Fibroblast of lung (primary cell): ENCODE data around the gene BTN2A1. TPM values are rescaled to one million over a fixed set of nuclear protein-coding genes. Genes with fewer than 3 reads are reported as not detected.
A peak's percentile ranks its signal among the peaks of the same experiment; 100 is the strongest.
"Not testable (repeated sequence)": the region's sequence is repeated elsewhere in the genome, so short reads cannot be mapped to it uniquely, and the experiment has no call there.

Experiments
- DNase-seq, 2 donors: peaks; one replicate each; pipeline versions ENCODE4 v3.0.0 to v3.0.0-alpha.2; 2010; ENCODE audit warnings: low read depth in 2 of 2
- H2AFZ ChIP-seq: 2 replicates; pipeline ENCODE4 v1.5.1; 2012; ENCODE audit warnings: low read length, control low read depth, inconsistent platforms
- H3K27ac ChIP-seq: 2 replicates; pipeline ENCODE4 v1.5.1; 2011; ENCODE audit warnings: low read length, control low read depth; ENCODE audit not compliant: insufficient read depth
- H3K27me3 ChIP-seq: 2 replicates; pipeline ENCODE4 v1.5.1; 2011; ENCODE audit warnings: mild to moderate bottlenecking, low read length; ENCODE audit not compliant: control insufficient read depth, insufficient read depth
- H3K36me3 ChIP-seq: 2 replicates; pipeline ENCODE4 v1.5.1; 2011; ENCODE audit warnings: low read length; ENCODE audit not compliant: control insufficient read depth, insufficient read depth
- H3K4me1 ChIP-seq: 2 replicates; pipeline ENCODE4 v1.5.1; 2011; ENCODE audit warnings: low read length; ENCODE audit not compliant: control insufficient read depth, insufficient read depth; ENCODE audit errors: extremely low read depth
- H3K4me2 ChIP-seq: 2 replicates; pipeline ENCODE4 v1.5.1; 2011; ENCODE audit warnings: low read length, control low read depth; ENCODE audit not compliant: insufficient read depth; ENCODE audit errors: extremely low read depth
- H3K4me3 ChIP-seq, 4 experiments: fragments of 200-600 bp in 1 of 4; sonication (generic) in 1 of 4; replicated peaks in 1 of 4; 2 replicates each; pipeline ENCODE4 v1.5.1; 2011 to 2016; ENCODE audit warnings: low read length in 4 of 4, low read depth in 3 of 4, mild to moderate bottlenecking in 3 of 4, control low read depth in 2 of 4, inconsistent platforms in 1 of 4, mixed read lengths in 1 of 4; ENCODE audit not compliant: insufficient read depth in 1 of 4; ENCODE audit errors: control extremely low read depth in 1 of 4
- H3K79me2 ChIP-seq: 2 replicates; pipeline ENCODE4 v1.5.1; 2012; ENCODE audit warnings: mild to moderate bottlenecking, low read length, inconsistent platforms; ENCODE audit not compliant: control insufficient read depth, insufficient read depth
- H3K9ac ChIP-seq: 2 replicates; pipeline ENCODE4 v1.5.1; 2011; ENCODE audit warnings: mild to moderate bottlenecking, low read length, control low read depth; ENCODE audit not compliant: insufficient read depth
- H3K9me3 ChIP-seq: 2 replicates; pipeline ENCODE4 v1.5.1; 2012; ENCODE audit warnings: low read depth, low read length; ENCODE audit not compliant: control insufficient read depth, insufficient read depth
- H4K20me1 ChIP-seq: 2 replicates; pipeline ENCODE4 v1.5.1; 2011; ENCODE audit warnings: low read length; ENCODE audit not compliant: control insufficient read depth, insufficient read depth; ENCODE audit errors: extremely low read depth
- CTCF ChIP-seq, 2 donors: IDR thresholded peaks in 1 of 2; conservative IDR thresholded peaks in 1 of 2; 1 replicate in 1 of 2; 2 replicates in 1 of 2; pipeline ENCODE4 v1.5.1; 2011 to 2012; ENCODE audit warnings: low read length in 2 of 2, control low read depth in 1 of 2, inconsistent platforms in 1 of 2, low read depth in 1 of 2, mild to moderate bottlenecking in 1 of 2
- EZH2 ChIP-seq: IDR thresholded peaks from 2 replicates; pipeline ENCODE4 v1.5.1; 2012; ENCODE audit warnings: low read length, control low read depth, mild to moderate bottlenecking; ENCODE audit errors: missing control alignments
- polyA plus RNA-seq, 2 donors: library from polyadenylated mRNA; depleted of rRNA in 1 of 2; stranded (reverse) in 1 of 2; unstranded in 1 of 2; fragments of >200 nt; gene quantifications; 2 replicates each; pipeline ENCODE4 v1.2.1, GENCODE V29; 2011 to 2012; ENCODE audit warnings: missing spikeins in 1 of 2
- total RNA-seq: library from RNA; depleted of rRNA; stranded (reverse); fragments of >200 nt; gene quantifications from 2 replicates; pipeline ENCODE4 v1.2.1, GENCODE V29; 2014

The BTN2A1 gene
- total and polyA plus RNA-seq, 2 donors (not counting 1 experiment from before 2014, with no cell fraction given), result 14.9 to 26.4 TPM

GRCh38 chr6:26430787-26431186 lies 27.0 kb upstream of the BTN2A1 start:
- Histone ChIP-seq H3K9ac (no peak overlapping the region), H3K4me3 (no peak overlapping the region), H3K79me2 (no peaks in the 10 kb centered on the region), H3K4me2 (no peak overlapping the region), H3K9me3 (no peaks in the 10 kb centered on the region), H3K27ac (no peak overlapping the region), H3K4me1 (peaks cover 2% of the 10 kb centered on the region), H3K27me3 (no peaks in the 10 kb centered on the region), H2AFZ (no peak overlapping the region), H3K36me3 (peaks cover 13% of the 10 kb centered on the region), H4K20me1 (no peaks in the 10 kb centered on the region)
- DNase-seq, result no peak
- no peak for TF ChIP-seq EZH2
- TF ChIP-seq CTCF (conservative IDR thresholded peaks at IDR 0.05 in 1 of 2, IDR thresholded peaks at IDR 0.05 in 1 of 2; ENCODE audit: low read depth in 1 of 2, low read length in 2 of 2), result no peak

GRCh38 chr6:26431258-26432172 lies 26.2 kb upstream of the BTN2A1 start:
- DNase-seq, result peak in 1 of 2 donors; percentile 75
- H3K4me3 ChIP-seq, result no peak overlapping the region
- no peaks in the 10 kb centered on the region for H3K79me2 ChIP-seq
- H3K4me2 ChIP-seq, result no peak overlapping the region
- H4K20me1 ChIP-seq, result no peaks in the 10 kb centered on the region
- peaks cover 13% of the 10 kb centered on the region for H3K36me3 ChIP-seq
- TF ChIP-seq EZH2 (no peak), CTCF (conservative IDR thresholded peaks at IDR 0.05 in 1 of 2, IDR thresholded peaks at IDR 0.05 in 1 of 2; ENCODE audit: low read depth in 1 of 2, low read length in 2 of 2) (no peak)
- no peak overlapping the region for H3K27ac ChIP-seq
- H3K27me3 ChIP-seq, result no peaks in the 10 kb centered on the region
- no peak overlapping the region for H2AFZ ChIP-seq
- H3K9ac ChIP-seq, result no peak overlapping the region
- peaks cover 2% of the 10 kb centered on the region for H3K4me1 ChIP-seq
- no peaks in the 10 kb centered on the region for H3K9me3 ChIP-seq

GRCh38 chr6:26432627-26433201 lies 25.0 kb upstream of the BTN2A1 start:
- no peak overlapping the region for H3K9ac ChIP-seq
- no peak overlapping the region for H2AFZ ChIP-seq
- no peaks in the 10 kb centered on the region for H3K79me2 ChIP-seq
- TF ChIP-seq EZH2 (no peak), CTCF (conservative IDR thresholded peaks at IDR 0.05 in 1 of 2, IDR thresholded peaks at IDR 0.05 in 1 of 2; ENCODE audit: low read depth in 1 of 2, low read length in 2 of 2) (no peak)
- H3K9me3 ChIP-seq, result no peaks in the 10 kb centered on the region
- H4K20me1 ChIP-seq, result no peaks in the 10 kb centered on the region
- H3K4me3 ChIP-seq, result no peak overlapping the region
- no peak overlapping the region for H3K4me2 ChIP-seq
- no peaks in the 10 kb centered on the region for H3K27me3 ChIP-seq
- peaks cover 9% of the 10 kb centered on the region for H3K36me3 ChIP-seq
- no peak overlapping the region for H3K27ac ChIP-seq
- peaks cover 2% of the 10 kb centered on the region for H3K4me1 ChIP-seq
- peak; percentile 50 to 58 for DNase-seq

- not testable (repeated sequence) for H3K4me2 ChIP-seq, DNase-seq
These were observed 24.1 kb upstream of the BTN2A1 start for GRCh38 chr6:26433680-26434079.

More at GRCh38 chr6:26433680-26434079, 24.1 kb upstream of the BTN2A1 start:
- H4K20me1 ChIP-seq, H3K36me3 ChIP-seq, H3K27ac ChIP-seq, H3K9me3 ChIP-seq, H3K79me2 ChIP-seq, H3K4me1 ChIP-seq, H3K27me3 ChIP-seq, H2AFZ ChIP-seq, H3K4me3 ChIP-seq, H3K9ac ChIP-seq: not testable (repeated sequence)
